ENCODE measurements around the gene OSBPL3.
"Not testable (repeated sequence)": the region's sequence is repeated elsewhere in the genome, so short reads cannot be mapped to it uniquely, and the experiment has no call there.

Gene OSBPL3

DNA sequence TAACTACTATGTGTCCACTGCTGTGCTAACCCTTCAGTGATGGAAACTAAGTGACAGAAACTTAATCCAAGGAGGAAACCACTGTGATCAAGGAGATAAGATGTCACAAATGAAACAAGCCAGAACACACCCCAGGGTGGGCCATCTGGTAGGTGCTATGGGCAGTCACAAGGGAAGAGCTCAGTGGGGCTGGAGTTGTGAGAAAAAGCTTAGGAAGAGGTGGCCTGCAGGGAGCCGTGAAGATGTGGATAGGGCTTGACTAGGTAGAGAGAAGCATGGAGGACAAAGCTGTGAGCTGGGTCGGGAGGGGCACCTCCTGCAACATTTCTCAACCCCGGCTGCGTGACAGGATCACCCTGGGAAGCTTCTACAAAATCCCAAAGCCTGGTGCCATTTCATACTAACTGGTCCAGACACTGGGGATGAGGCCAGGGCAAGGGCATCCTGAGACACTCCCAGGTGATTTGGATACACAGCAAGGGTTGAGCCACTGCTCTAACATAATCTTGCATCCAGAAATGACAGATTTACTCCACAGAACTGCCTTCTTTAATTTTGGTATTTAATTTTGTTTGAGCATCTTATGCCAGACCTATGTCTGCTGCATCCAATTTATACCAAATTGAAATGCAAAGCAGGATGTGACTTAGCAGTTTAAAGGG lies 69.3 kb downstream of the OSBPL3 start:
- no peak overlapping the region for H3K4me3 ChIP-seq (ENCODE audit: low read depth, low read length)
- no peak for TF ChIP-seq CTCF (IDR thresholded peaks at IDR 0.05; ENCODE audit: low read depth, low read length)

DNA sequence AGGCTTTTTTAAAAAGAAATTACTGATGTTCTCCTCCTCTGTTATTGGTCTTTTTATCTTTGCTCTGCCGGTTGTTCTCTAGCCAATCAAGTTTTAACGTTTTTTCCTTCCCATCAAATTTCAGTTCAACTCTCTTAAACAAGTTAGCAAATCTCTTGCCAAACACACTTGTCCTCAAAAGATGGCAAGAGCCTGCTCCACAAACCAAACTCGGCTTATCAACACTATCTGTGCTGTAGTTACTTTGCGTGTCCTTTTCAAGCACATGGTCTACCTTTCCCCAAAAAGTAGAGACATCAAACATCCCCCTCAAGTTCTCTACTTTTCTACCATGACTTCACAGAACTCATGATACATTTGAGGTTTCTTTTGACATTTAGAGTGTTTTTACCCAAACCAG lies 71.3 kb downstream of the OSBPL3 start:
- TF ChIP-seq CTCF (IDR thresholded peaks at IDR 0.05; ENCODE audit: low read depth, low read length), result no peak
- no peak overlapping the region for H3K4me3 ChIP-seq (ENCODE audit: low read depth, low read length)

- H3K4me3 ChIP-seq (ENCODE audit: low read depth, low read length), result no peak overlapping the region
- no peak for TF ChIP-seq CTCF (IDR thresholded peaks at IDR 0.05; ENCODE audit: low read depth, low read length)
These were observed 71.8 kb downstream of the OSBPL3 start for GRCh38 chr7:24908166-24908565.

DNA sequence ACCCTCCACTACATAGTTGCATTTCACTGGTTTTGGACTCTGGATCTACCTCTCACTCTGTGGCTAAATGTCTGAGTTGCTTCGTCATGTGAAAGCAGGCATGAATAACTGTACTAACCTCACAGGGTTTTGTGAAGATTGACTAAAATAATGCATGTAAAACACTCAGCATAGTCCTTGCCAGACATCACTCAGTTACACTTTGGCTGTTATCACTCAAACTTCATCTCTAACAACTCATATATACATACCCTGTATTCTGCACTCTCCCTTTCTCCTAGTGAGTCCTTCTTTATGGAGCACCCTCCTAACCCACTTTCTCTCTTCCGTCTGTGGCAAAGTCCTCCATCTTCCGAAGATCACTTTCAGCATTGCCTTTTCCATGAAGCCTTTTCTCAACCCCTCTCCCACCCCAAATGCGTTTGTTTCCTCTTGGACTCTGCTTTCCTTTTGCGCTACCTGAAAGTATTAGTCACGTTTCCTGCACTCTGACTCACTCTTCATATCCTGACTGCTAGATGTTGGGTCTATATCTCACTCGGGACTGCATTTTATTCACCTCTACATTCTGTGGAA lies 72.6 kb downstream of the OSBPL3 start:
- no peak for TF ChIP-seq CTCF (IDR thresholded peaks at IDR 0.05; ENCODE audit: low read depth, low read length)

DNA sequence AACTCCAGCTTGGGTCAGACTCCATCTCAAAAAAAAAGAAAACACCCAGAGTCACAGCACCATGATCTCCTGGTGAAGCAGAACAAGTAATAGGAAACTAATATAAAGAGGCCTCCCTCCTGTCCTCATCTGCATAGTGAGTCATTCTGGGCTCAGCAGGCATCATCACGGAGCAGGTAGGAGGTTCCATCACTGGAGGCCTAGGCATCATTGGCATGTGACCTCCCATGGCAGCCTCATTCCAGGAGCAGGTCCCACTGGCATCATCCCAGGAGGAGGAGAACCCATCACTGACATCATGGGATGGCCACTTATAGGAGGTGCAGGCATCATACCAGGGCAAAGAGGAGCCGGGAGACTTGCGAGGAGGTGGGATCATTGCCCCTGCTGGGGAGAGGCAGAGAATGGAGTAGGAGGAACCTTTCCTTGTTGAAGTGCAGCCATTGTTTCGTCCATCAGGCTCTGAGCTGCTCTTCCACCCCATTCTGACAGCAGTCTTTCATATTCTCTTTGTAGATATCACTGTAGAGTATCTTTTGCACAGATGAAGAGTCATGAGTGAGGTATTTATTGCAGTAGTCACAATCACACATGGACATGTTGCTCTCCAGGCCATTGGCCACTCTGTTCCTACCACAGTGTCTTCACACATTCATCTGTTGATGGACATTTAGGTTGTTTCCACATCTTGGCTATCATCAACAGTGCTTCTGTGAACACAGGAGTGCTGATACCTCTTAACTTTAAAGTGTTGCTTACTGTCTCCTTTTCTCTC lies 73.8 kb downstream of the OSBPL3 start:
- H3K4me3 ChIP-seq (ENCODE audit: low read depth, low read length), result no peak overlapping the region
- no peak for TF ChIP-seq CTCF (IDR thresholded peaks at IDR 0.05; ENCODE audit: low read depth, low read length)

More for the DNA sequence above, 72.6 kb downstream of the OSBPL3 start:
- H3K4me3 ChIP-seq (ENCODE audit: low read depth, low read length), result no peak overlapping the region

DNA sequence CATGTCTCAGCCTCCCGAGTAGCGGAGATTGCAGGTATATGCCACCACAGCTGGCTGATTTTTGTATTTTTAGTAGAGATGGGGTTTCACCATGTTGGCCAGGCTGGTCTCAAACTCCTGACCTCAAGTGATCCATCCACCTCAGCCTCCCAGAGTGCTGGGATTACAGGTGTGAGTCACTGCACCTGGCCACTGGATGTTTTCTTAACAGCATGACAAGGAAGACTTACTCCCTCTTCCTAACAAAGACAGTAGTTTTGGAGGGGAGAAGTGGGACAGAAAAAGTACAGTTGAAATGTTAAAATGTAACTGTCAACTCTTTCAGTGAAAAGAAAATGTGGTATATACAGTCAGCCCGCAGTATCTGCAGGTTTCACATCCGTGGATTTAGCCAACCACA lies 76.0 kb downstream of the OSBPL3 start:
- not testable (repeated sequence) for H3K4me3 ChIP-seq (ENCODE audit: low read depth, low read length)

GRCh38 chr7:24903559-24903958 lies 76.4 kb downstream of the OSBPL3 start:
- no peak for TF ChIP-seq CTCF (IDR thresholded peaks at IDR 0.05; ENCODE audit: low read depth, low read length)

More at GRCh38 chr7:24903559-24903958, 76.4 kb downstream of the OSBPL3 start:
- no peak overlapping the region for H3K4me3 ChIP-seq (ENCODE audit: low read depth, low read length)
